Ammon's horn (tissue), 1 donor: ENCODE data around the gene TJP1.
"Not testable (repeated sequence)": the region's sequence is repeated elsewhere in the genome, so short reads cannot be mapped to it uniquely, and the experiment has no call there.

Experiments
- DNase-seq: peaks from one replicate; pipeline ENCODE4 v3.0.0-alpha.2; 2016; ENCODE audit warnings: low spot score

Gene TJP1

GRCh38 chr15:29657476-29657817, 164.8 kb downstream of the TJP1 start:
- not testable (repeated sequence) for DNase-seq

DNA sequence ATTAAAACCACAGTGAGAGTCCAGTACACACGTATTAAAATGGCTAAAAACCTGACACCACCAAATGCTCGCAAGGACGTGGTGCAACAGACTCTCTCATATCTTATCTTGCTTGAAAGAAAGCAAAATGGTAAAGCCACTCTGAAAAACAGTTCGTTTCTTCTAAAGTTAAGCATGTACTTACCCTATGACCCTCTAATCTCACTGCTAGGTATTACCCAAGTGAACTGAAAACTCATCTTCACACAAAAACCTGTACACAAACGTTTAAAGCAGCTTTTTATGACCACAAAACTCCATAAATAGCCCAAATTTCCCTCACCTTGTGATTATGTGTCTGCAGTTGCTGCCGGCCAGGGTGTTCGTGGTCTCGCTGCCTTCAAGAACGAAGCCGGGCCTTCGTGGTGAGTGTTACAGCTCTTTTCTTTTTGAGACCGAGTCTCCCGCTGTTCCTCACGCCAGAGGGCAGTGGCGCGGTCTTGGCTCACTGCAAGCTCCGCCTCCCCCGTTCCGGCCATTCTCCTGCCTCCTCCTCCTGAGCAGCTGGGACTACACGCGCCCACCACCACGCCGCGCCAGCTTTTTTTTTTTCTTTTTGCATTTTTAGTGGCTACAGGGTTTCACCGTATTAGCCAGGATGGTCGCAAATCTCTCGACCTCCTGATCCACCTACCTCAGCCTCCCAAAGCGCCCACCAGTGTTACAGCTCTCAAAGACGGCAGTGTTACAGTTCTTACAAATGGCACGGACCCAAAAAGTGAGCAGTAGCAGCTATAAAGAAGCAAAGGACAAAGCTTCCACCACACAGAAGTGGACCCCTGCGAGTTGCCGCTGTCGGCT, 165.4 kb downstream of the TJP1 start:
- DNase-seq = no peak

DNA sequence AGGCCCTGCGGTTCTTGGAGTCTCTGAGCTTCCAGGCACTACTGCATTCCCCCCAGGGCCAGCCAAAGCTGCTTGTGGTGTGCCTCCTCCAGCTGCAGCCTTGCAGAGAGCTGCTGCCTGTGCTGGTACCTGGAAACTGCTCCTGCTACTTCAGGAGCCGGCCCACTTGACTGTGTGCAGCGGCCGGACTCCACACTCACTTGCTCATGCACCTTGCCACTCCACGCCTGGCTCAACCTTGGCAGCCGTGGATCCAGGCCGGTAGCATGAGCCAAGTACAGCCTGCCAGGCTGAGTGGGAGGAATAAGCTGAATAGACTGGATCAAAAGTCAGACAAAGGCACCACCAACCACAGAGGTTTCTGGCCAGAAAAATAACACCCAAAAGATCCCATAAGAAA, 169.7 kb downstream of the TJP1 start:
- DNase-seq = no peak

- DNase-seq = no peak
These were observed 170.6 kb downstream of the TJP1 start for GRCh38 chr15:29651476-29652233.
